Astrocyte (in vitro differentiated cells and primary cell): ENCODE measurements around the gene CCT4. TPM values are rescaled to one million over a fixed set of nuclear protein-coding genes. Genes with fewer than 3 reads are reported as not detected.
A peak's percentile ranks its signal among the peaks of the same experiment; 100 is the strongest.

ENCODE experiments used
- DNase-seq: peaks from one replicate; pipeline ENCODE4 v3.0.0-alpha.2; 2010; ENCODE audit warnings: low read depth
- FAIRE-seq: peaks from 2 replicates; lab custom pipeline; 2011; peaks lifted over from hg19 to GRCh38; lab: Jason Lieb, UNC
- H2AFZ ChIP-seq: 2 replicates; pipeline ENCODE4 v1.6.0; 2012; ENCODE audit warnings: low read depth, low read length, inconsistent platforms
- H3K27ac ChIP-seq: 2 replicates; pipeline ENCODE4 v1.5.1; 2011; ENCODE audit warnings: low read depth, low read length, inconsistent platforms
- H3K27me3 ChIP-seq: 2 replicates; pipeline ENCODE4 v1.6.0; 2011; ENCODE audit warnings: low read length, inconsistent platforms; ENCODE audit not compliant: insufficient read depth
- H3K36me3 ChIP-seq: 2 replicates; pipeline ENCODE4 v1.5.1; 2011; ENCODE audit warnings: low read length, inconsistent platforms; ENCODE audit not compliant: insufficient read depth
- H3K4me1 ChIP-seq: 2 replicates; pipeline ENCODE4 v1.5.1; 2011; ENCODE audit warnings: low read length, inconsistent platforms; ENCODE audit not compliant: insufficient read depth
- H3K4me2 ChIP-seq: 2 replicates; pipeline ENCODE4 v1.6.0; 2012; ENCODE audit warnings: low read length, inconsistent platforms
- H3K4me3 ChIP-seq: 2 replicates; pipeline ENCODE4 v1.5.1; 2011; ENCODE audit warnings: low read depth, mild to moderate bottlenecking, low read length, inconsistent platforms; ENCODE audit not compliant: insufficient read depth
- H3K79me2 ChIP-seq: 2 replicates; pipeline ENCODE4 v1.6.0; 2012; ENCODE audit warnings: mild to moderate bottlenecking, low read length, inconsistent platforms; ENCODE audit not compliant: insufficient read depth
- H3K9ac ChIP-seq: 2 replicates; pipeline ENCODE4 v1.6.0; 2012; ENCODE audit warnings: mild to moderate bottlenecking, low read length, inconsistent platforms
- H3K9me3 ChIP-seq: 2 replicates; pipeline ENCODE4 v1.5.1; 2012; ENCODE audit warnings: low read depth, mild to moderate bottlenecking, low read length, inconsistent platforms; ENCODE audit not compliant: insufficient read depth
- H4K20me1 ChIP-seq: 2 replicates; pipeline ENCODE4 v1.6.0; 2012; ENCODE audit warnings: low read length, inconsistent platforms; ENCODE audit not compliant: insufficient read depth
- H3K27ac Mint-ChIP-seq: one replicate; pipeline ENCODE4 v1.8.0; 2021; ENCODE audit warnings: mild to moderate bottlenecking, mixed read lengths; ENCODE audit not compliant: unreplicated experiment
- H3K27me3 Mint-ChIP-seq: one replicate; pipeline ENCODE4 v1.8.0; 2021; ENCODE audit warnings: low read depth, mixed read lengths; ENCODE audit not compliant: unreplicated experiment
- H3K36me3 Mint-ChIP-seq: one replicate; pipeline ENCODE4 v1.8.0; 2021; ENCODE audit warnings: low read depth, mixed read lengths; ENCODE audit not compliant: unreplicated experiment
- H3K4me1 Mint-ChIP-seq: one replicate; pipeline ENCODE4 v1.8.0; 2021; ENCODE audit warnings: low read depth, mixed read lengths; ENCODE audit not compliant: unreplicated experiment
- H3K4me3 Mint-ChIP-seq: one replicate; pipeline ENCODE4 v1.8.0; 2021; ENCODE audit warnings: mild to moderate bottlenecking, moderate library complexity, mixed read lengths; ENCODE audit not compliant: unreplicated experiment
- H3K9me3 Mint-ChIP-seq: one replicate; pipeline ENCODE4 v1.8.0; 2021; ENCODE audit warnings: mild to moderate bottlenecking, mixed read lengths; ENCODE audit not compliant: unreplicated experiment
- CTCF ChIP-seq: IDR thresholded peaks from 2 replicates; pipeline ENCODE4 v1.5.1; 2011; ENCODE audit warnings: low read depth, mild to moderate bottlenecking, inconsistent platforms, low read length, moderate library complexity; ENCODE audit not compliant: insufficient read depth
- EZH2 ChIP-seq: IDR thresholded peaks from 2 replicates; pipeline ENCODE4 v1.6.1; 2012; ENCODE audit warnings: mild to moderate bottlenecking, low read length, inconsistent platforms; ENCODE audit not compliant: insufficient read depth
- total RNA-seq: library from RNA; stranded (reverse); gene quantifications from 2 replicates; pipeline ENCODE4 v1.2.1, GENCODE V29; 2021

CCT4 gene
- total RNA-seq, 1 donor from 2014 or later, result 220 TPM

- no peaks in the 10 kb centered on the region for H3K27me3 ChIP-seq
- H3K4me1 ChIP-seq, result no peaks in the 10 kb centered on the region
Observed at GRCh38 chr2:61898810-61899209, 10.4 kb upstream of the CCT4 start.

GRCh38 chr2:61887717-61888266 lies 664 bp downstream of the CCT4 start:
- peak overlapping the region; percentile 92 for H2AFZ ChIP-seq
- FAIRE-seq, result no peak
- H3K9me3 Mint-ChIP-seq, result no peaks in the 10 kb centered on the region

More at GRCh38 chr2:61898810-61899209, 10.4 kb upstream of the CCT4 start:
- peak; percentile 39 for TF ChIP-seq CTCF
- no peak for TF ChIP-seq EZH2
- H3K9me3 ChIP-seq, result no peaks in the 10 kb centered on the region
- H3K27me3 Mint-ChIP-seq, result no peaks in the 10 kb centered on the region
- no peak overlapping the region for H3K4me3 ChIP-seq
- H4K20me1 ChIP-seq, result no peaks in the 10 kb centered on the region
- H3K36me3 Mint-ChIP-seq, result no peaks in the 10 kb centered on the region
- no peak overlapping the region for H3K4me3 Mint-ChIP-seq
- H3K79me2 ChIP-seq, result no peaks in the 10 kb centered on the region
- H3K9me3 Mint-ChIP-seq, result no peaks in the 10 kb centered on the region
- no peak overlapping the region for H3K4me2 ChIP-seq
- H2AFZ ChIP-seq, result no peak overlapping the region
- no peaks in the 10 kb centered on the region for H3K4me1 Mint-ChIP-seq
- DNase-seq, result no peak
- H3K27ac Mint-ChIP-seq, result no peak overlapping the region
- H3K27ac ChIP-seq, result no peak overlapping the region
- H3K36me3 ChIP-seq, result no peaks in the 10 kb centered on the region
- H3K9ac ChIP-seq, result no peak overlapping the region
- FAIRE-seq, result no peak

More at GRCh38 chr2:61887717-61888266, 664 bp downstream of the CCT4 start:
- Histone ChIP-seq H3K4me3 (peak overlapping the region; percentile 100), H3K27me3 (no peaks in the 10 kb centered on the region), H3K36me3 (peaks cover 19% of the 10 kb centered on the region), H3K79me2 (peaks cover 55% of the 10 kb centered on the region), H3K9me3 (no peaks in the 10 kb centered on the region), H3K27ac (peak overlapping the region; percentile 99), H3K4me2 (peak overlapping the region; percentile 87), H3K4me1 (peaks cover 11% of the 10 kb centered on the region), H3K9ac (peak overlapping the region; percentile 99), H4K20me1 (peaks cover 48% of the 10 kb centered on the region)
- H3K27me3 Mint-ChIP-seq, result no peaks in the 10 kb centered on the region
- no peak for TF ChIP-seq CTCF
- TF ChIP-seq EZH2, result no peak
- DNase-seq, result peak; percentile 47
- H3K36me3 Mint-ChIP-seq, result no peaks in the 10 kb centered on the region
- peak overlapping the region; percentile 98 for H3K27ac Mint-ChIP-seq
- peaks cover 9% of the 10 kb centered on the region for H3K4me1 Mint-ChIP-seq
- H3K4me3 Mint-ChIP-seq, result peak overlapping the region; percentile 90
